GM12892 (cell line): ENCODE data around the gene NCAM1.
"Not testable (repeated sequence)": the region's sequence is repeated elsewhere in the genome, so short reads cannot be mapped to it uniquely, and the experiment has no call there.

Experiments
- DNase-seq: peaks from one replicate; pipeline ENCODE4 v3.0.0; 2011; ENCODE audit not compliant: insufficient read length
- FAIRE-seq: peaks from 2 replicates; lab custom pipeline; 2011; peaks lifted over from hg19 to GRCh38; lab: Jason Lieb, UNC
- POLR2A ChIP-seq: IDR thresholded peaks from 2 replicates; pipeline ENCODE4 v1.6.1; 2011; ENCODE audit warnings: low read depth, low read length, control low read depth
- POLR2AphosphoS5 ChIP-seq: IDR thresholded peaks from 2 replicates; pipeline ENCODE4 v1.6.1; 2011; ENCODE audit warnings: low read depth, low read length, control low read depth
- TAF1 ChIP-seq: IDR thresholded peaks from 2 replicates; pipeline ENCODE4 v1.6.1; 2011; ENCODE audit warnings: low read depth, mild to moderate bottlenecking, control low read depth, low read length, borderline replicate concordance

Gene NCAM1

DNA sequence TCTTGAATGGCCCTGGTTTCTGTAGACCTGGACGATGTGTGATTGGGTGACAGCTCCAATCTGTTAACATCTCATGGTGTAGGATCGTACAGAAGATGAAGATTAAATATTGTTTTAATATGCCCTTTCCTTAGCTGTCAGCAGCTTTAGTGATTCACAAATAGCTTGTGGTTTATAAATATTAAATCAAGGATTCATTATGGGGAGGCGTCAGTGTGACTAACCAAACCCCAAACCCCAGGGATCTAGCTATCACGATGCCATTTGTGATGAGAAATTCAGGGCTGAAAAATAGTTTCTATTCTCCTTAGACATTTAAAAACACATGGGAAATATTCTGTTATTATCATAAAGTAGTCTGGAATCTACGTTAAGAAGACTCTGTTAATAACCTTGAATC lies 73.4 kb downstream of the NCAM1 start:
- DNase-seq (no peak), FAIRE-seq (no peak)
- no peak for TF ChIP-seq POLR2A
- TF ChIP-seq TAF1, result no peak
- TF ChIP-seq POLR2AphosphoS5, result no peak

GRCh38 chr11:113035708-113036107 lies 74.5 kb downstream of the NCAM1 start:
- DNase-seq (no peak), FAIRE-seq (no peak)
- TF ChIP-seq TAF1 (no peak), POLR2AphosphoS5 (no peak), POLR2A (no peak)

GRCh38 chr11:113043698-113044097 lies 82.5 kb downstream of the NCAM1 start:
- DNase-seq (no peak), FAIRE-seq (no peak)

DNA sequence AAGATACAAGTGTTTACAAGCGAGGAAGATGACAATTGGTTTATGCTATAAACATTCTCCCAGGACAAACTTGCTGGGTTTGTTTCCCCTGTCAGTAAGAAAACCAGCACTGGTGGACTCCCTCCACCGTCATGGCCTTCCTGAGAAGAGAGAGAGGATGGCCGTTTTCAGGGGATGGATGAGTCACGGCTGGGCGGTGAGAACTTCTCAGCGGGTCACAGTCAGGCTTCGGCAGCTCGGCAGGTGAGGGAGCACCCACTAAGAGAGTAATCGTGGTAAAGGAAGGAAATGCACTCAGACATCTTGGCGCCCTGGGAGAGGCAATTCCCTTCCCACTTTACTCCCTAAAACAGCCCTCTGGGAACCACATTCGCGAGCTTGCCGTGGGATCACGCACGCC lies 83.9 kb downstream of the NCAM1 start:
- no peak for FAIRE-seq
- no peak for TF ChIP-seq POLR2AphosphoS5
- no peak for TF ChIP-seq TAF1
- TF ChIP-seq POLR2A, result no peak
- no peak for DNase-seq

More at GRCh38 chr11:113043698-113044097, 82.5 kb downstream of the NCAM1 start:
- no peak for TF ChIP-seq TAF1
- no peak for TF ChIP-seq POLR2A
- no peak for TF ChIP-seq POLR2AphosphoS5

DNA sequence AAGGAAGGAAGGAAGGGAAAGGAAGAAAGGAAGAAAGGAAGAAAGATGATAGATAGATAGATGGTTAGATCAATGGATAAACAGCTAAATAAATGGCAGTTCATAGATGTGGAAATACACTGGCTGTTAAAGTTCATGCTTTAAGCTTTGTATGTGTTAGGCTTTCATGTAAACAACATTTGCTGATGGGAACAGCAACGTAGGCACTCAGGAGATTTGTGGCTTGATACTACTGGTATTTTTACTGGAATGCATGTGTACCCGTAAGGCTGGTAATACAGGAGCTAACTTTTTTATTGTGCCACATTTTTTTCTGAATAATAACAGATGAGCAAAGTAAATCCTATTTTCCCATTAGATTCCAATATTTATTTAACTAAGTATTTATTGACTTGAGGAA lies 85.6 kb downstream of the NCAM1 start:
- FAIRE-seq (no peak), DNase-seq (no peak)
- TF ChIP-seq POLR2A, result no peak
- TF ChIP-seq TAF1, result no peak
- TF ChIP-seq POLR2AphosphoS5, result no peak

DNA sequence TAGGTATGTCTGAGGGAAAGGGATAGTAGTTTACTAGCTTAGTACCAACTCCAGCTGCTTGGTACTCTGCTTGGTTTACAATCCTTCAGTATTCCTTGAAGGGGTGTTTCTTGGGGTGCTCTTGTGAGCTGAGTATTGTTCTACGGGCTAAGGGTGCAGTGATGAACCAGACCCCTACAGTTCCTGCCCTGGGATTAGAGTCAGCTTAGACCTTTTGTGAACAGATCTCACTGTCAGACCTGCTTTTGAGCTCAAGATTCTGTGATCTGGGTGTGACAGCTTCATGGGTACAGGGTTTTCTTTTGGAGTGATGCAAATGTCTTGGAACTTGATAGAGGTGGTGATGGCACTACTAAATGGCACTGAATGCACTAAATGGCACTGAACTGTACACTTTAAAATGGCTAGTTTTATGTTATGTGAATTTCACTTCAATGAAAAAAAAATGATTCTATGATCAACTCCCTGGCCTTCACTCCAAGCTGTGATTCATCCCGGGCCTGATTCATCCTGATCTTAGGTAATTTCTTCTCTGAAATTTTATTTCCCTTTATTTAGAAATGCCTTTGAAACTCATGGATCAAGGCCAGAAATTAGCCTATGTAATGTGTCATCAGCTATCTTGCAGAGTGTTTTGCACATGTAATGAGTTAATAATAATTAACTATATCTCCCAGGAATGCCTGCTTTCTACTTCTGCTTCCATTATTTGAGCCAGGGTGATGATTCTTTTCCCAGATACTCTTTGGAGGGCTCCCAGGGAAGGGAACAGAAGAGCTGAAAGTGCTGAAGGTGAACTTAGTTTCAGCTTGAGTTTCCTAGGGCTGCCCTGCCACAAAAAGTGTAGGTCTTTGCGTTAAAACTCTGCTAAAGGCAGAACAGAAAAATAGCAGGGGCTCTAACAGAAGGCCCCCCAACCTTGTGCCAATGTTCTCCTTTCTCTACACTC lies 87.9 kb downstream of the NCAM1 start:
- FAIRE-seq (no peak), DNase-seq (no peak)
- TF ChIP-seq TAF1 (no peak), POLR2AphosphoS5 (no peak), POLR2A (no peak)

GRCh38 chr11:113053042-113053441 lies 91.8 kb downstream of the NCAM1 start:
- not testable (repeated sequence) for DNase-seq, FAIRE-seq

- FAIRE-seq, result no peak
- TF ChIP-seq POLR2AphosphoS5 (no peak), POLR2A (no peak), TAF1 (no peak)
- no peak for DNase-seq
These were observed 95.8 kb downstream of the NCAM1 start for GRCh38 chr11:113057038-113057437.

GRCh38 chr11:113059548-113059947 lies 98.3 kb downstream of the NCAM1 start:
- FAIRE-seq (no peak), DNase-seq (no peak)
- TF ChIP-seq POLR2AphosphoS5 (no peak), TAF1 (no peak), POLR2A (no peak)

DNA sequence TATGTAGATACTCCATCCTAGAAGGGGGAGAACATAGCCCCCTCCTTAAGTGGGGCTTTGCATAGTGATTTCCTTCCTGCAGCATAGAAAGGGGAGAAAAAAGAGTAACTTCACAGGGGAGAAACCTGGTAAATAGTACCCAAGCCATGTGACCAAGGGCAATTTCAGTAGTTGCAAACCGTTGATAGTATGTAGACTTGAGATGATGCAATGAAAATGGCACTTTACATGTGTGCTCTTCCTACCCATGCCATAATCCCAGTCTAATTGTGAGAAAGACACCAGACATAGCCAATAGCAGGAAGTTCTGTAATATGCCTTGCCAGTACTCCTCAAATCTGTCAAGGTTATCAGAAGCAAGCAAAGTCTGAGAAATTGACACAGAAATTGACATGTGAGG lies 104.1 kb downstream of the NCAM1 start:
- FAIRE-seq (no peak), DNase-seq (no peak)
- TF ChIP-seq TAF1, result no peak
- no peak for TF ChIP-seq POLR2A
- no peak for TF ChIP-seq POLR2AphosphoS5

GRCh38 chr11:113072237-113072858 lies 111.1 kb downstream of the NCAM1 start:
- DNase-seq, result no peak
- TF ChIP-seq TAF1 (no peak), POLR2AphosphoS5 (no peak), POLR2A (no peak)
- no peak for FAIRE-seq

GRCh38 chr11:113073290-113073953 lies 112.2 kb downstream of the NCAM1 start:
- DNase-seq (no peak), FAIRE-seq (no peak)
- TF ChIP-seq POLR2AphosphoS5 (no peak), TAF1 (no peak), POLR2A (no peak)
